CD4-positive, alpha-beta T cell treated with Interleukin-21 for 1 hour (primary cell): ENCODE results near the gene VMP1.
"Not testable (repeated sequence)": the region's sequence is repeated elsewhere in the genome, so short reads cannot be mapped to it uniquely, and the experiment has no call there.

Experiments used
- DNase-seq: peaks from one replicate; pipeline ENCODE4 v3.0.0-alpha.2; 2020

The VMP1 gene

GRCh38 chr17:59815965-59816364 lies 108.5 kb downstream of the VMP1 start:
- DNase-seq: no peak

- peak; percentile 52 for DNase-seq
Observed at GRCh38 chr17:59825533-59826322, 118.3 kb downstream of the VMP1 start.

- no peak for DNase-seq
Observed at GRCh38 chr17:59826706-59827453, 119.4 kb downstream of the VMP1 start.

GRCh38 chr17:59827721-59828477 lies 120.4 kb downstream of the VMP1 start:
- peak; percentile 77 for DNase-seq

- no peak for DNase-seq
Observed at GRCh38 chr17:59828478-59828760, 121.0 kb downstream of the VMP1 start.

GRCh38 chr17:59828819-59829216 lies 121.4 kb downstream of the VMP1 start:
- DNase-seq: not testable (repeated sequence)

- DNase-seq: peak; percentile 91
Observed at GRCh38 chr17:59829217-59830006, 122.0 kb downstream of the VMP1 start.

- no peak for DNase-seq
Observed at GRCh38 chr17:59830007-59830630, 122.7 kb downstream of the VMP1 start.

GRCh38 chr17:59830846-59831486 lies 123.5 kb downstream of the VMP1 start:
- DNase-seq: no peak

GRCh38 chr17:59832883-59833379 lies 125.5 kb downstream of the VMP1 start:
- peak; percentile 44 for DNase-seq

- DNase-seq: peak; percentile 97
Observed at GRCh38 chr17:59837308-59838051, 130.0 kb downstream of the VMP1 start.

- peak; percentile 67 for DNase-seq
Observed at GRCh38 chr17:59838052-59838916, 130.8 kb downstream of the VMP1 start.

- DNase-seq: peak; percentile 53
Observed at GRCh38 chr17:59839651-59840328, 132.3 kb downstream of the VMP1 start.

GRCh38 chr17:59840329-59841090 lies 133.1 kb downstream of the VMP1 start:
- peak; percentile 74 for DNase-seq

- DNase-seq: peak; percentile 80
Observed at GRCh38 chr17:59841091-59841881, 133.8 kb downstream of the VMP1 start.

- DNase-seq: not testable (repeated sequence)
Observed at GRCh38 chr17:59841882-59842263, 134.4 kb downstream of the VMP1 start.

- DNase-seq: peak; percentile 72
Observed at GRCh38 chr17:59842901-59843652, 135.6 kb downstream of the VMP1 start.
